Stimulated activated CD8-positive, alpha-beta memory T cell treated with anti-CD3 and anti-CD28 coated beads, Interleukin-4, amount 100 ng/mL, for 4 hours (primary cell): ENCODE measurements around the gene VAMP5.
"Not testable (repeated sequence)": the region's sequence is repeated elsewhere in the genome, so short reads cannot be mapped to it uniquely, and the experiment has no call there.

Source experiments
- DNase-seq, 2 donors: peaks; one replicate each; pipeline ENCODE4 v3.0.0-alpha.2; 2020; ENCODE audit warnings: low read depth in 2 of 2, low spot score in 1 of 2

VAMP5 gene

GRCh38 chr2:85550486-85550885 is 33.7 kb upstream of the VAMP5 start:
- DNase-seq: no peak

GRCh38 chr2:85551698-85552678 is 32.2 kb upstream of the VAMP5 start:
- DNase-seq: peak; percentile 72 to 84

GRCh38 chr2:85553184-85553583 is 31.0 kb upstream of the VAMP5 start:
- no peak for DNase-seq

GRCh38 chr2:85554980-85555612 is 29.1 kb upstream of the VAMP5 start:
- no peak for DNase-seq

GRCh38 chr2:85557130-85557529 is 27.1 kb upstream of the VAMP5 start:
- no peak for DNase-seq

- no peak for DNase-seq
These were observed 26.1 kb upstream of the VAMP5 start for GRCh38 chr2:85558160-85558559.

GRCh38 chr2:85560403-85560726 is 23.9 kb upstream of the VAMP5 start:
- DNase-seq: not testable (repeated sequence)

- DNase-seq: no peak
These were observed 23.4 kb upstream of the VAMP5 start for GRCh38 chr2:85560812-85561279.

- DNase-seq: peak; percentile 87 to 90
These were observed 22.7 kb upstream of the VAMP5 start, which contains the start of gene GGCX for GRCh38 chr2:85561280-85562212. Gene GGCX, minus strand, starts transcription at chr2:85561493. Its CDS starts 65 bp downstream, at chr2:85561428.

- DNase-seq: no peak
These were observed 20.1 kb upstream of the VAMP5 start for GRCh38 chr2:85564144-85564563.

- DNase-seq: no peak
These were observed 18.0 kb upstream of the VAMP5 start for GRCh38 chr2:85566265-85566664.

- no peak for DNase-seq
These were observed 8.5 kb upstream of the VAMP5 start for GRCh38 chr2:85575739-85576138.

GRCh38 chr2:85577063-85577385 is 7.2 kb upstream of the VAMP5 start:
- DNase-seq: no peak

- peak; percentile 27 to 40 for DNase-seq
These were observed 6.6 kb upstream of the VAMP5 start, which contains the start of gene VAMP8 for GRCh38 chr2:85577386-85578242. Gene VAMP8, plus strand, starts transcription at chr2:85577586. Its CDS starts 61 bp downstream, at chr2:85577647.

GRCh38 chr2:85578243-85579180 is 5.7 kb upstream of the VAMP5 start:
- DNase-seq: no peak

GRCh38 chr2:85579266-85579935 is 4.8 kb upstream of the VAMP5 start:
- no peak for DNase-seq

GRCh38 chr2:85580206-85580605 is 4.0 kb upstream of the VAMP5 start:
- DNase-seq: no peak

GRCh38 chr2:85582492-85582891 is 1.7 kb upstream of the VAMP5 start:
- no peak for DNase-seq
